KBM-7 (cell line): Measurements from ENCODE around the gene KDM5A.
"Not testable (repeated sequence)": the region's sequence is repeated elsewhere in the genome, so short reads cannot be mapped to it uniquely, and the experiment has no call there.

ENCODE experiments used
- DNase-seq: peaks from one replicate; pipeline ENCODE4 v3.0.0-alpha.2; 2015
- in situ Hi-C: fragments of 300-500 bp; cut with MboI; formaldehyde crosslinking; loops from 2 replicates; pipeline ENCODE4 v1.14.3; 2020; ENCODE audit warnings: low sequenced_read_pairs, low pct_unique_long_range_greater_than_20kb, mixed read lengths

Gene KDM5A

DNA sequence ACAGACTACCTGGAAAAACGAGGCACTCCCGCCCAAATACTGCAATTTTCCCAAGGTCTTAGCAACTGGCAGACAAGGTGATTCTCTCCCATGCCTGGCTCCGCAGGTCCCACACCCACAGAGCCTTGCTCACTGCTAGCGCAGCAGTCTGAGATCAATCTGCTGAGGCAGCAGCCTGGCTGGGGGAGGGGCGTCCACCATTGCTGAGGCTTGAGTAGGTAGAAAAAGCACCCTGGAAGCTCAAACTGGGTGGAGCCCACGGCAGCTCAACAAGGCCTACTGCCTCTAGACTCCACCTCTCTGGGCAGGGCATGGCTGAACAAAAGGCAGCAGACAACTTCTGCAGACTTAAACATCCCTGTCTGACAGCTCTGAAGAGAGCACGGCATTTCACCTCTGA lies 46.1 kb downstream of the KDM5A start:
- in situ Hi-C loops, DNase-seq: not testable (repeated sequence)

DNA sequence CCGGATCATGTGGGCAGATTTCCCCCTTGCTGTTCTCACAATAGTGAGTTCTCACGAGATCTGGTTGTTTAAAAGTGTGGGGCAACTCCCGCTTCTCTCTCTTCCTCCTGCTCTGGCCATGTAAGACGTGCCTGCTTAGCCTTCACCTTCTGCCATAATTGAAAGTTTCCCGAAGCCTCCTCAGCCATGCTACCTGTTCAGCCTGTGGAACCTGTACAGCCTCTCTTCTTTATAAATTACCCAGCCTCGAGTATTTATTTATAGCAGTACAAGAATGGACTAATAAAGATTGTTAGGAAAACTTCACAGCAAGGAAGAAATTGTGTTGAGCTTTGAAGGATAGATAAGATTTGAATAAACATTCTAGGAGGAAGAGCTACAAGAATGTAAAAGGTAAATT lies 52.1 kb downstream of the KDM5A start:
- DNase-seq = no peak
- in situ Hi-C loops = no loop called here

DNA sequence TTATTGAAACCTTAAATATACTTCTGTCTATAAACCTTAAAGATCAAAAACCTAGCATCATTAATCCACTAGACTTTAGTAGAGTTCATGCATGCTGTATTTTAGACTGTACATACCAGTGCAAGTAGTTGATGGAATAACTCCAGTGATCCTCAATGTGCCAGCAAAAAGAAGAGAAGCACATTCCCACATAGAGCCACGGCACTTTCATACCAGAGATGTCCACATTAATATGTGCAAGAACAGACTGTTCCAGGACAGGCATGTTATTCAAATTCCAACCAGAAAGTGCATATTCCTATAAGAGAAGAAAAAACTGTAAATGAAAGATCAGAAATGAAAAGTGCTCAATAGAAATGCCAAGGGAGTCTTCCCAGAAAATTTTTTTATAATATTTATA lies 55.0 kb downstream of the KDM5A start:
- in situ Hi-C loops = no loop called here

DNA sequence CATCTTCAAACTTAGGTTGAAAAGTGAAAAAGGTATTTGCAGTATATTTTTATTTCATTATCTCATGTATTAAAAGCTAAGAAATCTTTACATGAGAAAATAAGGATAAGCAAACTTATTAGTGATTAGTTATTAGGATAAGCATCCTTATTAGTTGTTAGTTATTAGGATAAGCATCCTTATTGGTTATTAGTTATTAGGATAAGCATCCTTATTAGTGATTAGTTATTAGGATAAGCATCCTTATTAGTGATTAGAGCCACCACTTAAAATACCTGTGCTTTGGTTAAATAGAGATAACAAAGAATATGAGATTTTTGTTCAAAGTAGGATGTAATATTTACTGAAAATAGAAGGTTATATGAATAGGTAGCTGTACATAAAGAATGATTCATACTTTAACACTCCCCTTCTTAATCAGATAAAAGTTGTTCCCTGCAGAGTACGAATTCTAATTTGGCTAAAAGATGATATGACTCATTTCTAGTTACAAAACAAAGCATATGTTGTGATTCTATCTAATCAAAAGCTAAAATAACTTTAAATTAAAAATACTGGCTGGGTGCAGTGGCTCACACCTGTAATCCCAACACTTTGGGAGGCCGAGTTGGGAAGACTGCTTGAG lies 56.4 kb downstream of the KDM5A start:
- in situ Hi-C loops = no loop called here

More for the DNA sequence above, 55.0 kb downstream of the KDM5A start:
- no peak for DNase-seq

GRCh38 chr12:331287-331686 lies 57.8 kb downstream of the KDM5A start:
- no peak for DNase-seq
- in situ Hi-C loops = no loop called here

More for the DNA sequence above, 56.4 kb downstream of the KDM5A start:
- no peak for DNase-seq

DNA sequence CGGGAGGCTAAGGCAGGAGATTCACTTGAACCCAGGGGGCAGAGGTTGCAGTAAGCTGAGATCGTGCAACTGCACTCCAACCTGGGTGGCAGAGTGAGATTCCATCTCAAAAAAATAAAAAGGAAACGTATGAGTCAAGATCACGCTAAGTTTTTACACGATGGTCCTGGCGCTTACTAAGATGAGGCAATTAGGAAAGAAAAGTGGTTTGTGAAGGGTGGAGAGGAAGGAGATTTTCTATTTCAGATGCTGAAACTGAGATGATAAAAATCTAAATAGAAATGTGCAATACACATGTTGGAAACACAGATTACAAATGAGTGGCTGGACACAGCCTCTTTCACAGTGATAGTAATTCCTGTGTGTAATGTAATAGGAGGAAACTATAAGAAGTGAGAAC lies 63.2 kb downstream of the KDM5A start:
- DNase-seq = no peak
- in situ Hi-C loops = no loop called here

GRCh38 chr12:323507-323906 lies 65.6 kb downstream of the KDM5A start:
- in situ Hi-C loops = no loop called here

GRCh38 chr12:321606-322326 lies 67.4 kb downstream of the KDM5A start:
- in situ Hi-C loops = no loop called here
- DNase-seq = no peak

More at GRCh38 chr12:323507-323906, 65.6 kb downstream of the KDM5A start:
- DNase-seq = no peak

- in situ Hi-C loops = no loop called here
- DNase-seq = no peak
These were observed 70.2 kb downstream of the KDM5A start for GRCh38 chr12:318759-319515.

- in situ Hi-C loops = no loop called here
- DNase-seq = no peak
These were observed 80.6 kb downstream of the KDM5A start for GRCh38 chr12:308511-308910.

DNA sequence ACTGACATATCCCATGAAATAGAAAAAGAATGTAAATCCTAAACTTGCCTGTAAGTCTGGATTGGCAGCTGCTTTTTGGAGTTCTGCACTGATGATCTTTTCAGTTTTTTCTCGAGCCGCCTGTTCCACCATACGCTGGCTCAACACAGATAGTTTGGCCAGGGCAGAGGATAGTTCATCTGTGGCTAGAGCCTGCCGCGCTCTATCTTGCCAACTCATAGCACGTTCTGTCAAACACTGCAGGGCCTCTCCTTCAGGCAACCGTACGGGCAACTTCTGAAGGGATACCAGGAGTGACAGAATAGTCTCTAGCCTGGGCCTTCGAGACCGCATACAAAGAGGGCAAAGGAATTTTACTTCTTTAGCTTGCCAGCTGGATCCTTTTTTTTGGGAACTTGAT lies 81.7 kb downstream of the KDM5A start:
- no peak for DNase-seq
- in situ Hi-C loops = no loop called here

- in situ Hi-C loops = no loop called here
- DNase-seq = no peak
These were observed 84.3 kb downstream of the KDM5A start for GRCh38 chr12:304805-305204.

DNA sequence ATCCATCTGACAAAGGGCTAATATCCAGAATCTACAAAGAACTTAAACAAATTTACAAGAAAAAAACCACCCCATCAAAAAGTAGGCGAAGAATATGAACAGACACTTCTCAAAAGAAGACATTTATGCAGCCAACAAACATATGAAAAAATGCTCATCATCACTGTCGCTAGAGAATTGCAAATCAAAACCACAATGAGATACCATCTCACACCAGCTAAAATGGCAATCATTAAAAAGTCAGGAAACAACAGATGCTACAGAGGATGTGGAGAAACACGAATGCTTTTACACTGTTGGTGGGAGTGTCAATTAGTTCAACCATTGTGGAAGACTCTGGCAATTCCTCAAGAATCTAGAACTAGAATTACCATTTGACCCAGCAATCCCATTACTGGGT lies 86.4 kb downstream of the KDM5A start:
- DNase-seq, in situ Hi-C loops: not testable (repeated sequence)

GRCh38 chr12:300166-300565 lies 89.0 kb downstream of the KDM5A start:
- DNase-seq, in situ Hi-C loops: not testable (repeated sequence)

GRCh38 chr12:299511-299910 lies 89.6 kb downstream of the KDM5A start:
- in situ Hi-C loops, DNase-seq: not testable (repeated sequence)

- DNase-seq, in situ Hi-C loops: not testable (repeated sequence)
These were observed 91.1 kb downstream of the KDM5A start for GRCh38 chr12:298059-298458.

DNA sequence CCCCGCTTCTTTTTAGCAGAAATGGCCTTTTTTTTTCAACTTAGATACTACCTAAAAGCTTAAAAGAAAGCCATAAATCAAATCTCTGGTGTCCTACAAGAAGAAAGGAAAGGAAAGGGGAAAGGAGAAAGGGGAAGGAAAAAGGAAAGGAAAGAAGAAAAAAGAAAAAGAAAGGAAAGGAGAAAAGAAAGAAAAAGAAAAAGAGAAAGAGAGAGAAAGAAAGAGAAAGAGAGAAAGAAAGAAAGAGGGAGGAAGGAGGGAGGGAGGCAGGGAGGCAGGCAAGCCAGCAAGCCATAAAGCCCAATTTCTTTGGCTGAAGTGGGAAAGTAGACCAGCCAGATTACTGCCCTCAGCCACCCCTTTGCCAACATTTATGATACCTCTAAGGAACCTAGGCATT lies 94.0 kb downstream of the KDM5A start:
- in situ Hi-C loops = no loop called here
- no peak for DNase-seq

DNA sequence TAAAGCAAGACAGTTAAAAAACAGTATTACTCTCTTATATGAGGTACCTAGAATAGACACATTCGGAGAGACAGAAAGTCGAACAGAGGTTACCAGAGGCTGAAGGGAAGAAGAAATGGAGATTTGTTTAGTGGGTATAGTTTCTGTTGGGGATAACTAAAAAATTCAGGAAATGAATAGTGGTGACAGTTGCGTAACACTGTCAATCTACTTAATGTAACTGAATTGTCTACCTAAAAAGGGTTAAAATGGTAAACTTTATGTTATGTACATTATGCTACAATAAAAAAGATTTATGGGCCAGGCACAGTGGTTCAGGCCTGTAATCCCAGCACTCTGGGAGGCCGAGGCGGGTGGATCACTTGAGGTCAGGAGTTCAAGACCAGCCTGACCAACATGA lies 95.9 kb downstream of the KDM5A start:
- no peak for DNase-seq
- in situ Hi-C loops = no loop called here

- DNase-seq = no peak
- in situ Hi-C loops = no loop called here
These were observed 96.9 kb downstream of the KDM5A start for GRCh38 chr12:292186-292585.

DNA sequence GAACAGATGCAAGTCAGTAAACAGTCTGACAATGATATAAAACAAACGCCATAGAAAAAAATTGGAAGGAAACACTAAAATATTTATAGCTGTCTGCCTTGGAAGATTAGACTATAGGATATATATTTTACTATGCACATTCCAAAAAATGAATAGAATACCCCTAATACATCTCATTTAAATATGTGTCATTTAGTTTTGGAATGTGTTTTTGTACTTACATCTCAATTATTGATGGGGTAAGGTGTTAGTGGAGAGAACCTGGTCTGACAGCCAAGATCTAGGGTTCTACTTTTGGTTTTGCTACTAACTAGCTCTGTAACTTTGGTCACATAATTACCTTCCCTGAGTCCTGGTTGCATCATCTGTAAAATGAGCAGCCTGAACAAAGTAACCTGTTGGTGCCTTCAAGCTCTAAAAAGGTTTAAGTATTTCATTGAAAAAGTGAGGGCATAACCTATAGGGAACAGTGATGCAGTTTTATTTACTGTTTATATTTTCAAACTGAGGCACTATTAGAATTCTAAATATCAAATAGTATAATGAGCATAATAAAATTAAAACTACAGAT lies 97.9 kb downstream of the KDM5A start:
- in situ Hi-C loops = no loop called here
- DNase-seq = no peak
